Measurements from ENCODE around the gene MUC22.
"Not testable (repeated sequence)": the region's sequence is repeated elsewhere in the genome, so short reads cannot be mapped to it uniquely, and the experiment has no call there.

MUC22 gene

GRCh38 chr6:30965140-30965601 is 45.1 kb upstream of the MUC22 start:
- H3K36me3 ChIP-seq = no peaks in the 10 kb centered on the region
- no peak overlapping the region for H3K4me3 ChIP-seq
- DNase-seq = no peak
- no peak overlapping the region for H3K27ac ChIP-seq
- intact Hi-C loops (cut with DNase I; ENCODE audit: low total_unique reads) = no loop called here
- peaks cover 0 to 12% of the 10 kb centered on the region in 2 donors for H3K27me3 ChIP-seq
- no peaks in the 10 kb centered on the region for H3K4me1 ChIP-seq
- no peaks in the 10 kb centered on the region for H3K9me3 ChIP-seq
- no peak for TF ChIP-seq CTCF (IDR thresholded peaks at IDR 0.05)

GRCh38 chr6:30966154-30966553 is 44.1 kb upstream of the MUC22 start:
- Histone ChIP-seq H3K36me3 (no peaks in the 10 kb centered on the region), H3K27ac (no peak overlapping the region), H3K9me3 (no peaks in the 10 kb centered on the region), H3K4me3 (no peak overlapping the region), H3K4me1 (no peaks in the 10 kb centered on the region), H3K27me3 (peaks cover 0 to 12% of the 10 kb centered on the region in 2 donors)
- intact Hi-C loops (cut with DNase I; ENCODE audit: low total_unique reads) = no loop called here
- DNase-seq = no peak
- TF ChIP-seq CTCF (IDR thresholded peaks at IDR 0.05) = no peak

GRCh38 chr6:30969171-30969570 is 41.1 kb upstream of the MUC22 start:
- H3K4me1 ChIP-seq; intact Hi-C loops (cut with DNase I; ENCODE audit: low total_unique reads); H3K9me3 ChIP-seq; H3K27ac ChIP-seq; H3K36me3 ChIP-seq; H3K4me3 ChIP-seq: not testable (repeated sequence)
- DNase-seq = peak in 1 of 2 donors; percentile 30
- peaks cover 0 to 21% of the 10 kb centered on the region in 2 donors for H3K27me3 ChIP-seq

GRCh38 chr6:30970946-30971345 is 39.3 kb upstream of the MUC22 start:
- no peaks in the 10 kb centered on the region for H3K9me3 ChIP-seq
- no peak overlapping the region for H3K4me3 ChIP-seq
- H3K27me3 ChIP-seq = peaks cover 0 to 15% of the 10 kb centered on the region in 2 donors
- no peaks in the 10 kb centered on the region for H3K36me3 ChIP-seq
- no peaks in the 10 kb centered on the region for H3K4me1 ChIP-seq
- no peak overlapping the region for H3K27ac ChIP-seq
- intact Hi-C loops (cut with DNase I; ENCODE audit: low total_unique reads) = no loop called here
- DNase-seq = no peak
- TF ChIP-seq CTCF (IDR thresholded peaks at IDR 0.05) = no peak

GRCh38 chr6:30972816-30973215 is 37.5 kb upstream of the MUC22 start:
- intact Hi-C loops (cut with DNase I; ENCODE audit: low total_unique reads) = no loop called here
- Histone ChIP-seq H3K4me3 (no peak overlapping the region), H3K27ac (no peak overlapping the region), H3K27me3 (peaks cover 0 to 13% of the 10 kb centered on the region in 2 donors), H3K36me3 (no peaks in the 10 kb centered on the region), H3K9me3 (no peaks in the 10 kb centered on the region), H3K4me1 (no peaks in the 10 kb centered on the region)
- TF ChIP-seq CTCF (IDR thresholded peaks at IDR 0.05) = no peak
- DNase-seq = no peak

GRCh38 chr6:30974490-30975252 is 35.6 kb upstream of the MUC22 start:
- Histone ChIP-seq H3K27ac (no peak overlapping the region), H3K36me3 (no peaks in the 10 kb centered on the region), H3K4me3 (no peak overlapping the region), H3K27me3 (peaks cover 0 to 13% of the 10 kb centered on the region in 2 donors), H3K9me3 (no peaks in the 10 kb centered on the region), H3K4me1 (peaks cover 0 to 7% (median 0%) of the 10 kb centered on the region in 4 donors)
- intact Hi-C loops (cut with DNase I; ENCODE audit: low total_unique reads) = no loop called here
- no peak for TF ChIP-seq CTCF (IDR thresholded peaks at IDR 0.05)
- DNase-seq = no peak
